ENCODE data around the gene C16orf46. TPM values are rescaled to one million over a fixed set of nuclear protein-coding genes. Genes with fewer than 3 reads are reported as not detected.

C16orf46 gene
- total and polyA plus RNA-seq, 5 donors from 2014 or later: 0.32 to 0.57 TPM; not detected in 3

DNA sequence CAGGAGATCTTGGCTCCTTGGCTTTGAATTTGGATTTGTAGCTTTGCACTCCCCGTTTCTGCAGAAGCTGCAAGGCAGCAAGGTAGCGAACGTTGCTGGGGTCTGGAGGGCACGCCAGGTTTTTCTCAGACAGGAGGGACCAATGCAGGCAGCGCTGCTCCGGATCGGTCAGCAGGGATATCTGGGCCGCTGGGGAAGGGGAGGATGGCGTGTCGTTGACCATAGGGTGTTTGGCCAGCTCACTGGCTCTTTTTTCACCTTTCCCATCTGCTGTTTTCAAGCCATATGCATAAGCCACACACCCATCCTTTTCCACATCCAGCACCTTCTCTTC lies 15.8 kb downstream of the C16orf46 start:
- Mint-ChIP-seq H3K9me3 (peaks cover 0 to 2% (median 0%) of the 10 kb centered on the region in 7 donors), H3K36me3 (no peaks in the 10 kb centered on the region), H3K27me3 (peaks cover 8% of the 10 kb centered on the region), H3K4me1 (peaks cover 0 to under 1% (median 0%) of the 10 kb centered on the region in 4 donors), H3K27ac (no peak overlapping the region), H3K4me3 (no peak overlapping the region)
- Histone ChIP-seq H3K36me3 (ENCODE audit: control insufficient read depth, insufficient read depth, low read length) (no peaks in the 10 kb centered on the region), H3K4me3 (ENCODE audit: low read depth, low read length) (no peak overlapping the region), H3K4me1 (ENCODE audit: control insufficient read depth, insufficient read depth, low read length, poor library complexity, severe bottlenecking) (no peaks in the 10 kb centered on the region), H3K9me3 (ENCODE audit: control insufficient read depth in 2 of 2, low read length in 2 of 2) (no peaks in the 10 kb centered on the region), H3K27ac (ENCODE audit: insufficient read depth, low read length, poor library complexity, severe bottlenecking) (no peak overlapping the region), H3K27me3 (ENCODE audit: control insufficient read depth, insufficient read depth, low read length) (no peaks in the 10 kb centered on the region)
- no peak for ATAC-seq (ENCODE audit: low read depth in 2 of 2)
- no peak for DNase-seq

DNA sequence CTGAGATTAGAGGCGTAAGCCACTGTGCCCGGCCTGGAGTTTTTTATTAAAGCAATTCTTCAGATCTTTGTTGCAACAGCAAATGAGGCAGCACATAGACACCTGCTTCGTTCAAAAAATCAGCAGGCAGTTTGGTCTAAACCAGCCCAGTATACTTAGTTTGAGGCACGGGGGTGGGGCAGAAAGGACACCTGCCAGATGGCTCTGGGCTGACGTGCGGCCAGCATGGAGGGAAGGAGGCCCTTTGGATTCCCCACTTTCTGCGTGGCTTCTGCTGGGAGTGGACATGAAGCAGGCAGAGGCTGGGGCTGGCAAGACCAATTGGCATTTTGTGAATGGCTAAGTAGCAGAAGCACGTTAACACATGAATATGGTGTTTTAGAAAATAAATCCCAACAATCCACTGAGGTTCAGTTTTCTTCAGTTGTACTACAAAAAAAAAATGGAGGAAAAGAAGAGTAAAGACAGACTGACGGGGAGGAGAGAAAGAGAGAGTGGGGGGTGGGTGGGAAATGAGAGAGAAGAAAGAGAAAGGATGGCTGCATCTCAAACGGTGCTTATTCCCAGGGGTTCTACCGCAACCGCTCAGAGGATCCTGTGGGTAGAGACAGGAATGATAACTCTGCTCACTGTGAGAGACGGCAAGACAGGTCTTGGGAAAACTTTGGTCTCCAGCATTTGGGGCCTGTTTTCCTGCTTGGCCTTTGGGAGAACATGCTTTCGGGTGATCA lies 16.3 kb downstream of the C16orf46 start:
- DNase-seq (no peak), ATAC-seq (ENCODE audit: low read depth in 2 of 2) (no peak)
- H3K4me3 Mint-ChIP-seq: no peak overlapping the region
- peaks cover 0 to 2% (median 0%) of the 10 kb centered on the region in 7 donors for H3K9me3 Mint-ChIP-seq
- Histone ChIP-seq H3K36me3 (ENCODE audit: control insufficient read depth, insufficient read depth, low read length) (no peaks in the 10 kb centered on the region), H3K27me3 (ENCODE audit: control insufficient read depth, insufficient read depth, low read length) (no peaks in the 10 kb centered on the region), H3K9me3 (ENCODE audit: control insufficient read depth in 2 of 2, low read length in 2 of 2) (no peaks in the 10 kb centered on the region), H3K4me1 (ENCODE audit: control insufficient read depth, insufficient read depth, low read length, poor library complexity, severe bottlenecking) (no peaks in the 10 kb centered on the region), H3K27ac (ENCODE audit: insufficient read depth, low read length, poor library complexity, severe bottlenecking) (no peak overlapping the region), H3K4me3 (ENCODE audit: low read depth, low read length) (no peak overlapping the region)
- H3K36me3 Mint-ChIP-seq: no peaks in the 10 kb centered on the region
- peaks cover 8% of the 10 kb centered on the region for H3K27me3 Mint-ChIP-seq
- no peak overlapping the region for H3K27ac Mint-ChIP-seq
- H3K4me1 Mint-ChIP-seq: no peaks in the 10 kb centered on the region

DNA sequence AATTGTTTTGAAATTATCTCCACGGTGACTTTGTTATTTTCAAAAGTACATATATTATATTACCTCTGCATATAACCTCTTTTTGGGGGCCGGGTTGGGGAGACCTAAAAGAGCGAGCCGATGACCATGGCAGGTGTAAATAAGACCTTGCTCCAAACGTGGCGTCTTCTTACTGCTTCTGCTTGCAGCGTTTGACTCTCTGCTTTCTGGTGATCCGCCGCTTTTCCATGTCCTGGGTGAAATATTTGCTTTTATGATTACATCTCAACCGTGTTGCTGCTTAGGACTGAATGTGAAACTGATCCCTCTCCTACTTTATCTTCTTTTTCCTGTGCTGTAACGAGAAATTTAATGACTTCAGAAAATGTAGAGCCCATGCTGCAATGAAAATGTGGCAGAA lies 23.3 kb downstream of the C16orf46 start:
- H3K36me3 ChIP-seq (ENCODE audit: control insufficient read depth, insufficient read depth, low read length): no peaks in the 10 kb centered on the region
- no peak for ATAC-seq (ENCODE audit: low read depth in 2 of 2)
- peaks cover 1 to 19% (median 11%) of the 10 kb centered on the region in 7 donors for H3K9me3 Mint-ChIP-seq
- no peaks in the 10 kb centered on the region for H3K27me3 Mint-ChIP-seq
- DNase-seq: no peak
- H3K4me3 Mint-ChIP-seq: no peak overlapping the region
- no peak overlapping the region for H3K27ac Mint-ChIP-seq
- H3K36me3 Mint-ChIP-seq: peaks cover 8% of the 10 kb centered on the region
- peaks cover 10 to 17% of the 10 kb centered on the region in 2 experiments for H3K9me3 ChIP-seq (ENCODE audit: control insufficient read depth in 2 of 2, low read length in 2 of 2)
- H3K27me3 ChIP-seq (ENCODE audit: control insufficient read depth, insufficient read depth, low read length): no peaks in the 10 kb centered on the region
- no peak overlapping the region for H3K27ac ChIP-seq (ENCODE audit: insufficient read depth, low read length, poor library complexity, severe bottlenecking)
- H3K4me3 ChIP-seq (ENCODE audit: low read depth, low read length): no peak overlapping the region
- H3K4me1 Mint-ChIP-seq: no peaks in the 10 kb centered on the region
- H3K4me1 ChIP-seq (ENCODE audit: control insufficient read depth, insufficient read depth, low read length, poor library complexity, severe bottlenecking): no peaks in the 10 kb centered on the region

DNA sequence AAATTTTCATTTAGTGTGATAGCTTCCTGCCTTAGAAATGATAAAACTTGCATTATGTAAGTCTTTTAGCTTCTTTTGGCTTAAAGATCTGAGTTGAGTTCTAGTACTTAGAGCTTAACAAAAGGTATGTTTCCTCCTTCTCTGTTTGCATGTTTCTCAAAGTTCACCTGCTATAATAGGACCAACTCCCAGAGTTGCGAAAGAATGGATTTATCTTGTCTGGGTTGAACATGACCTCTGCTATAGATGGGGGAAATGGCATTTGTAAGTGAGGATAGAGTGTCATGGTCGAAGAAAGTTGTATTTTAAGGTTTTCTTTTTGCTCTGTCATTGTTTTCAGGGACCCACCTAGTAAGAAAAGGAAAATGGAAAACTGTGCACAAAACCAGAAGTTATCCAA lies 34.2 kb downstream of the C16orf46 start:
- no peaks in the 10 kb centered on the region for H3K4me1 ChIP-seq (ENCODE audit: control insufficient read depth, insufficient read depth, low read length, poor library complexity, severe bottlenecking)
- H3K36me3 Mint-ChIP-seq: peaks cover 43% of the 10 kb centered on the region
- DNase-seq: no peak
- ATAC-seq (ENCODE audit: low read depth in 2 of 2): no peak
- H3K9me3 Mint-ChIP-seq: peaks cover 0 to 2% (median 0%) of the 10 kb centered on the region in 7 donors
- H3K4me1 Mint-ChIP-seq: peaks cover 4 to 29% (median 14%) of the 10 kb centered on the region in 4 donors
- peak overlapping the region in 1 of 3 donors; percentile 23 for H3K27ac Mint-ChIP-seq
- no peak overlapping the region for H3K27ac ChIP-seq (ENCODE audit: insufficient read depth, low read length, poor library complexity, severe bottlenecking)
- H3K36me3 ChIP-seq (ENCODE audit: control insufficient read depth, insufficient read depth, low read length): peaks cover 58% of the 10 kb centered on the region
- H3K27me3 Mint-ChIP-seq: no peaks in the 10 kb centered on the region
- H3K4me3 Mint-ChIP-seq: peak overlapping the region in 1 of 4 donors; percentile 1
- no peaks in the 10 kb centered on the region for H3K27me3 ChIP-seq (ENCODE audit: control insufficient read depth, insufficient read depth, low read length)
- H3K4me3 ChIP-seq (ENCODE audit: low read depth, low read length): no peak overlapping the region
- H3K9me3 ChIP-seq (ENCODE audit: control insufficient read depth in 2 of 2, low read length in 2 of 2): no peaks in the 10 kb centered on the region

DNA sequence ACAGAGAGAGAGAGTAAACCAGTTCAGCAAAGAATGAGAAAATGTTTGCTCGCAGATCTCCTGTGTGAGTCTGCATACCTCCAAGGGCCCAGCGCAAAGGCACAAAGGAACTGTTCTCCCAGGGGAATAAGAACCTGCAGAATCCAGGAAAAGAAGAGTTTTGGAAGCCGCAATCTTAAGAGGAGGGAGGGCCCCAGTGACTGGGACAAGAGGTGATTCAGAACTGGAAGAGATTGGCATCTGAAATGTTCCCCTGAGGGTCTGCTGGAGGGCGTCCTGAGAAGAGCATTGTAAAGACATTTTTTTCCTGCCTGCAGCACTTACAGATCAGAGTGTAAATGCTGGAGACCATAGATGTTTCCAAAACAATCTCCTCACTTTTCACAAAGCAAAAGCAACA lies 35.3 kb downstream of the C16orf46 start:
- Mint-ChIP-seq H3K27me3 (no peaks in the 10 kb centered on the region), H3K9me3 (peaks cover 0 to 2% (median 0%) of the 10 kb centered on the region in 7 donors), H3K4me1 (peaks cover 10 to 40% (median 25%) of the 10 kb centered on the region in 4 donors), H3K27ac (no peak overlapping the region), H3K36me3 (peaks cover 43% of the 10 kb centered on the region), H3K4me3 (peak overlapping the region in 1 of 4 donors; percentile 32)
- Histone ChIP-seq H3K4me1 (ENCODE audit: control insufficient read depth, insufficient read depth, low read length, poor library complexity, severe bottlenecking) (peaks cover 11% of the 10 kb centered on the region), H3K4me3 (ENCODE audit: low read depth, low read length) (no peak overlapping the region), H3K27ac (ENCODE audit: insufficient read depth, low read length, poor library complexity, severe bottlenecking) (no peak overlapping the region), H3K36me3 (ENCODE audit: control insufficient read depth, insufficient read depth, low read length) (peaks cover 58% of the 10 kb centered on the region), H3K9me3 (ENCODE audit: control insufficient read depth in 2 of 2, low read length in 2 of 2) (no peaks in the 10 kb centered on the region), H3K27me3 (ENCODE audit: control insufficient read depth, insufficient read depth, low read length) (no peaks in the 10 kb centered on the region)
- ATAC-seq (ENCODE audit: low read depth in 2 of 2): no peak
- DNase-seq: no peak

DNA sequence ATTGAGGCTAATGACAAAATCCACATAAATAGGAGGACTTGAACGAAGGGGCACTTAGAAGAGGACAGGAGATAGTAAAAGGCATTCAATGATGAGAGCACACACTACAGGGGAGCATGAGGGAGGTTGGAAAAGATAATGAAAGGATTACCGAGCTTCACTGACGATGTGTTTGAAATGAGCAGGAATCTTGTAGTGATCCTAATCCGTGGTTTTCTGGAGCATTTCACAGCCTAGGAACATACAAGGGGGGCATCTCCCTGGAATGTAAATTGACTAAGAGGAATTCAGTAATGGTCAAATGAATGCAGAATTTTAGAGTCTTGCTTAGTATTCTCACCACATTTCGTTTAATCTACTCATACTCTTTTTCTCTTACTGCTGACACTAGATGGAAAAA lies 36.2 kb downstream of the C16orf46 start:
- peak overlapping the region in 2 of 3 donors; percentile 4 to 86 for H3K27ac Mint-ChIP-seq
- H3K4me1 Mint-ChIP-seq: peaks cover 11 to 44% (median 28%) of the 10 kb centered on the region in 4 donors
- H3K36me3 Mint-ChIP-seq: peaks cover 43% of the 10 kb centered on the region
- no peaks in the 10 kb centered on the region for H3K27me3 ChIP-seq (ENCODE audit: control insufficient read depth, insufficient read depth, low read length)
- no peak overlapping the region for H3K27ac ChIP-seq (ENCODE audit: insufficient read depth, low read length, poor library complexity, severe bottlenecking)
- ATAC-seq (ENCODE audit: low read depth in 2 of 2): no peak
- no peak for DNase-seq
- peaks cover 0 to 2% (median 0%) of the 10 kb centered on the region in 7 donors for H3K9me3 Mint-ChIP-seq
- H3K27me3 Mint-ChIP-seq: no peaks in the 10 kb centered on the region
- H3K4me1 ChIP-seq (ENCODE audit: control insufficient read depth, insufficient read depth, low read length, poor library complexity, severe bottlenecking): peaks cover 15% of the 10 kb centered on the region
- no peak overlapping the region for H3K4me3 ChIP-seq (ENCODE audit: low read depth, low read length)
- H3K9me3 ChIP-seq (ENCODE audit: control insufficient read depth in 2 of 2, low read length in 2 of 2): no peaks in the 10 kb centered on the region
- H3K4me3 Mint-ChIP-seq: no peak overlapping the region
- H3K36me3 ChIP-seq (ENCODE audit: control insufficient read depth, insufficient read depth, low read length): peaks cover 54% of the 10 kb centered on the region

DNA sequence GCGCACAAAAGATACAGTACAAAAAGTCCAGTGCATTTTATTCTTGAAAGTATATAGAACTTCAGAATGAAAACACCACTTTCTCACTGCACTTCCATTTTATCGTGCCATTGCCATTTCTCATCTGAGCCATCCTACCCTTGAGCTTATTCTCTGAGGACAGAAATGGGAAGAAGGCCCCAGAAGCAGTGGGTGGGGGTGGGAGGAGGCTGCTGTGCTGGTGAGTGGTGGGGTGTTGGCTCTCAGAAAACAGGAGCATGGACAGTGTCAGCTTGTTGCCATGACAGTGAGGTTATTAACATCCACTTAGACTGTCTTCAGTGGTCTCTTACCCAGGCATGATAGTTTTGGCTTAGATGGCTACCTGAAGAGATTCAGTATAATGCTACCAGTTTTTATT lies 36.9 kb downstream of the C16orf46 start:
- no peak overlapping the region for H3K27ac ChIP-seq (ENCODE audit: insufficient read depth, low read length, poor library complexity, severe bottlenecking)
- no peak overlapping the region for H3K4me3 ChIP-seq (ENCODE audit: low read depth, low read length)
- ATAC-seq (ENCODE audit: low read depth in 2 of 2): no peak
- no peak for DNase-seq
- H3K36me3 ChIP-seq (ENCODE audit: control insufficient read depth, insufficient read depth, low read length): peaks cover 46% of the 10 kb centered on the region
- Mint-ChIP-seq H3K9me3 (peaks cover 0 to 2% (median 0%) of the 10 kb centered on the region in 7 donors), H3K4me3 (peak overlapping the region in 1 of 4 donors; percentile 95), H3K27ac (peak overlapping the region in 2 of 3 donors; percentile 4 to 71), H3K36me3 (peaks cover 38% of the 10 kb centered on the region), H3K27me3 (no peaks in the 10 kb centered on the region), H3K4me1 (peaks cover 11 to 47% (median 28%) of the 10 kb centered on the region in 4 donors)
- peaks cover 15% of the 10 kb centered on the region for H3K4me1 ChIP-seq (ENCODE audit: control insufficient read depth, insufficient read depth, low read length, poor library complexity, severe bottlenecking)
- no peaks in the 10 kb centered on the region for H3K9me3 ChIP-seq (ENCODE audit: control insufficient read depth in 2 of 2, low read length in 2 of 2)
- no peaks in the 10 kb centered on the region for H3K27me3 ChIP-seq (ENCODE audit: control insufficient read depth, insufficient read depth, low read length)

Measured in CD4-positive, CD25-positive, alpha-beta regulatory T cell (primary cell).